GM21526 (cell line): Measurements from ENCODE around the gene KANK2.
"Not testable (repeated sequence)": the region's sequence is repeated elsewhere in the genome, so short reads cannot be mapped to it uniquely, and the experiment has no call there.

ENCODE experiments used
- ATAC-seq: cut with Tn5 transposase; IDR thresholded peaks from one replicate; pipeline ENCODE4 v1.9.1; 2021; ENCODE audit warnings: moderate library complexity; ENCODE audit not compliant: unreplicated experiment, low FRiP score

The KANK2 gene

DNA sequence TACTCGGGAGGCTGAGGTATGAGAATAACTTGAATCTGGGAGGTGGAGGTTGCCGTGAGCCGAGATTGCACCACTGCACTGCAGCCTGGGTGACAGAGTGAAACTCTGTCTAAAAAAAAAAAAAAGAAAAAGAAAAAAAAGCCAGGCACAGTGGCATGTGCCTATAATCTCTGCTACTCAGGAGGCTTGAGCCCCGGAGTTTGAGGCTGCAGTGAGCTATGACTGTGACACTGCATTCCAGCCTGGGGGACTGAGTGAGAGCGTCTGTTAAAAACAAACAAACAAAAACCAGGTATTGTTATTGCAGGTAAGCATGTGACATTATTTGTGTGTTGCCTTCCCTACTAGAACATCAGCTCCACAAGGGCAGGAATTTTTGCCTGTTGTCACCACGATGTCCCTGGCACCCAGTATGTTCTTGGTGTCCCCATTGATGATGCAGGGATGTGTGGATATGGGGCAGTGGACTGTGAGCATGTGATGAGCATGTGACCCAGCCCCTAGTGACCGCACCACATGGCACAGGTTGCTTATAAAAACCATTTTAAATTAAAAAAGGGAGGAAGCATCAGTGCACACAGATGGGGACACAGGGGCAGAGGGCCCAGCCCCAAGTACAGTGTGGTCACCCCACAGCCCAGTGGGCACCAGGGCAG, 1.6 kb upstream of the KANK2 start:
- ATAC-seq, result no peak

DNA sequence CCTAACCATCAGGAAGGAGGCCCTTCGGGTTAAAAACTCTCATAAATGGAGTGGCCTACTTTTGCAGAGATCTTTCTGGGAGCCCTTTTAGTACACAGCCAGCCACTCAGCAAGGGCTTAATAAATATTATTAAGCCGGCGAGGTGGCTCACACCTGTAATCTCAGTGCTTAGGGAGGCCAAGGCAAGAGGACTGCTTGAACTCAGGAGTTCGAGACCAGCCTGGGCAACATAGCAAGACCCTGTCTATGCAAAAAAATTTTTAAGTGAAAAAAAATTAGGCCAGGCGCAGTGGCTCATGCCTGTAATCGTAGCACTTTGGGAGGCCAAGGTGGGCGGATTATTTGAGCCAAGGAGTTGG, 810 bp upstream of the KANK2 start:
- ATAC-seq, result no peak

DNA sequence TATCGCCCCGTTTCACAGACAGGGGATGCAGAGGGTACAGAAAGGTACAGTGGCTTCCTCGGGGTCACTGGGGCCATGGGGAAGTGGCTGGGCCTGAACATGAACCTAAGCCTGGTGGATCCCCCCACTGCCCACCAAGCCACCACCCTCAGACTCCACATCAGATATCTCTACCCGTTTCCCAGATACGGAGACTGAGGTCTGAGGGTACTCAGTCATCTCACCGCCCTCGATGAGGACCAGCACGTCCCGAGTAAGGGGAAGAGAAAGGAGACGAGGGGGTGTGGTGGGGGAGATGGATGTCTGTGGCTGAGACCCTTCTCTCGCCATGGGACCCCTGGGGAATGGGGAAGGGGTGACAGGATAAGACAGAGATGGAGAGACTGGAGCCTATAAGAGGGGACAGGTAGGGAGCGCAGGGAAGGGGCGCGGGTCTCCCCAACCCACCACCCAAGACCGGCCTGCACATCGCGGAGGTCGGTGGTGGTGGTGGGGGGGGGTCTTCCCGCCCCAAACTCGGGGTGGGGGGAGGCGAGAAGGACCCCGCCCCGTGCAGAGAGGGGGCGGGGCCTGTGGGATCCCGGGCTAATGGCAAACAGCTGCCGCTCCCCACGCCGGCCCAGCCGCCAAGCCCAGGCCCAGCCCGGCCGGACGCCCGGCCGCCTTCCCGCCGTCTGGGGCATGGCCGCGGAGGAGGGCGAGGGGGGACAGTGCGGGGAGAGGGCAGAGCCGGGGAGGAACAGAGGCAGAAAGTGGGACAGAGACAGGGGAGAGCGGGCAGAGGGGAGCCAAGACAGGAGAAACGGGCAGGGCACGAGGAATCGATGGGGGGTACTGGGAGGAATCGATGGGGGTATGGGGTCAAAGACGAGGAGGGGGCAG, 698 bp downstream of the KANK2 start:
- no peak for ATAC-seq

DNA sequence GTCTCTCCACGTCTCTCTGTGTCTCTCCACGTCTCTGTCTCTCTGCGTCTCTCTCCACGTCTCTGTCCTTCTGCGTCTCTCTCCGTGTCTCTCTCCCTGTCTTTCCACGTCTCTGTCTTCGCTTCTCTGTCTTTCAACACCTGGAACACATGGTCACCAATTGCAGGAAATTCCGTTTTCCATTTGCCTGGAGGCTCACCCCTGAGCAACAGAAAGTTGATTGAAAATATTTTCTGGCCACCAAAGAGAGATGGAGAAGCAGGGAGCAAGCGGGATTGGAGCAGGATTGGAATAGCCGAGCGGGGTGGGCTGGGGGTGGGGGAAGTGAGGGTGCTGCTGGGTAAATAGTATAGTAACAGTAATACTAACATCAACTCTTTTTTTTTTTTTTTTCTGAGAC, 1.7 kb downstream of the KANK2 start:
- no peak for ATAC-seq

DNA sequence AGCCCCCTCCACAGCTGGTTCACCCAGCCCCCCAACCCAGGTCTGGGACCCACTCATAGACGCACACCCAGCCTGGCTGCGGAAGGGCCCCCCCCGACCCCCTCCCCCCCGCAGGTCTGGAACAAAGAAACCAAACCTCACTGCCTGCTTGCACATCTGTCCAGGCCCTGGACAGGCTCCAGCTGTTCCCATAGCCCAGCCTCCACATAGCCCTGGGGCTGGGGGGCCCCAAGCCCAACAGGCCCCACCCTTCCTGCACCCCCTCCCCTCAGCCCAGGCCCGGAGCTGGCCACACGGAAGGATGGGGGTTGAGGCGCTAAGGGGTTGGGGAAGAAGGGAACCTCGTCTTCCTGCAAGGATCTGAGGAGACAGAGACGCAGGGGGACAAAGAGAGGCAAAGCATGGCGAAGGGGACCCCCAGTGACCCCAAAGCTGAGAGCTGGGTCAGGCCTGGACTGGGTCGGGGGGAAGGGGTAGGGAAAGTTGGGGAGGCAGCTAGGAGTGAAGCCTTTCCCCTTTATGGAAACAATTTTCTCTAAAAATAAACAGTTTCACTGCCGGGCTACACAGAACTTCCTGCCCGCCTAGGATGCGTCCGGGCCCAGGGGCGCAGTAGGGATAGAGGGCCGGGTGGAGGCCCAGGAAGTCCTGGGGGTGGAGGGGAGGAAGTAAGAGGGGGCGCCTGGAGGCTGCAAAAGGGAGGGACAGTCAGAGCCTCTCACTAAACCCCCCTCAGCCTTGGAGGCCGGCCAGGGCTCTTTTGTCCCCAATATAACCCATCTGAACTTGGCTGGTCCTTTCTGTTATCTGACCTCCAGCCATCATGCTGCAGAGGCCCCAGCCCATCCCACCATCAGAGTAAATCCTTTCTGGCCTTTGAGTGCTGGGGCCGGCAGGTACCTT, 2.4 kb downstream of the KANK2 start:
- ATAC-seq, result no peak

DNA sequence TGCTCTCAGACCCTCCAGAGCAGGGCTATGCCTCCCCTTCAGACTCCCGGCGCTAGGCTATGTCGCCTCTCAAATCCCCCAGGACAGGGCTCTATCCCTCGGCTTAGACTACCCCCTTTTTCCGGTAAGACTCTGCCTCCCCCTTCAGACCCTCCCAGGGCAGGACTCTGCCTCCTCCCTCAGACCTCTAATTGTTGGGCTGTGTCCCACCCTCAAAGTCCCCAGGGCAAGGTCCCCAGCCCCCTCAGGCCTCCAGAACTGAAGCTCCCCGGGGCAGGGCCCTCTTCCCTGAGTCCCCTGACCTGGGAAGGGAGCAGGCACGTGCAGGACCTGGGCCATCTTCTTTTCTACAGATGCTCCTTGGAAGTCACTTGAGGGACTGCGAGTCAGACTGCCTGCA, 3.2 kb downstream of the KANK2 start:
- no peak for ATAC-seq

DNA sequence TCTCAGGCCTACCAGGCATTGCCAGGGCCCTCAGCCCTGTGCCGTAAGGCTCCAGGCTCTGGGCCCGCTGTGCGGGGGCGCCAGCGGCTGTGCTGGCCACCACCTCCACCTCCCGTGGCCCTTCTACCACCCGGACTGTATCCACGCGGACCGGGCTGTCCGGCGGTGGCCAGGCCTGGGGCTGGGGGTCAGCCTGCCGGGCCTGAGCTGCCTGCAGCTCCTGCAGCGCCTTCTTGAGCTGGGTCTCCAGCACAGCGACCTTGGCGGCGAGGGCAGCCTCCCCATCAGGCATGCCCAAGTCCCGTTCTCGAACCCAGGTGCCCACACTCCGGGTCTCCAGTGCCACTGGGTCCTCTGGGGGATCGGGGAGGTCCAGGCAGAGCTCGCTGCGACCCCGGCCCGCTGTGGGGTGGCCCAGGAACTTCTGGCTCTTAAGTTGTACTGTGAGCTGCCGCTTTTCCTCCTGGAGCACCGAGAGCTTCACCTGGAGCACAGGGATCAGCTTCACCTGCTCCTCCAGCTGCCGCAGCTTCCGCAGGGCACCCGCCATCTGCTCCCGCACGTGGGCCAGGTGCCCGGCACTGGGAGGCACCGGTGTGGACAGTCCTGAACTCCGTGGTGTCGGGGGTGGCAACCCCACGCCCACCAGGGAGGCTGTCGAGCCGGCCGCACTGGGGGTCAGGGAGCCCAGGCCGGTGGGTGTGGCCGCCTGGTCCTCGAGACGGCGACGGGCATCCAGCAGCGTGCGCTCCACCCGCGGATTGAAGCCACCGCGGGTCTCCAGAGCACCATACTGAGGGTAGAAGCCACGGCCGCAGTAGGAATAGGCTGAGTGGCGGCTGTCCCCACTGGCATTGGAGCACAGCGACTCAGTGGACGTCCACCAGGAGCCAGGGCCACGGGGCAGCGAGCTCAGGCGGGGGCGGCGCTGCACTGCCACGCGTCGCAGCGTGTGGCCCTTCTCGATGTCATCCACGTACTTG, 4.1 kb downstream of the KANK2 start:
- no peak for ATAC-seq

DNA sequence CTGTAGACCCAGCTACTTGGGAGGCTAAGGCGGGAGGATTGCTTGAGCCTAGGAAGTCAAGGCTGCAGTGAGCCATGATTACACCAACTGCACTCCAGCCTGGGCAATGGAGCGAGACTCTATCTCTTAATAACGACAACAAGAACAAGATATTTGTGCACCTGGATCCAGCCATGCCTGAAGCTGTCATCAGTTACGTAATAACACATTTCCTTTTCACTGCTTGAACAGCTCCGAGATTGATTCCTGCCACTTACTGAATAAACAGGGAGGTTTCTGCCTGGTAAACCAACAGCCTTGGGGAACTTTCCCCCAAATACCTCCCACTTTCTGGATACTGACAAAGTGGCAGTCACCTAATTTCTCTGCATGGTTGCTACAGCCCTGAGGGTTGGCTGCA, 5.4 kb downstream of the KANK2 start:
- ATAC-seq, result no peak

DNA sequence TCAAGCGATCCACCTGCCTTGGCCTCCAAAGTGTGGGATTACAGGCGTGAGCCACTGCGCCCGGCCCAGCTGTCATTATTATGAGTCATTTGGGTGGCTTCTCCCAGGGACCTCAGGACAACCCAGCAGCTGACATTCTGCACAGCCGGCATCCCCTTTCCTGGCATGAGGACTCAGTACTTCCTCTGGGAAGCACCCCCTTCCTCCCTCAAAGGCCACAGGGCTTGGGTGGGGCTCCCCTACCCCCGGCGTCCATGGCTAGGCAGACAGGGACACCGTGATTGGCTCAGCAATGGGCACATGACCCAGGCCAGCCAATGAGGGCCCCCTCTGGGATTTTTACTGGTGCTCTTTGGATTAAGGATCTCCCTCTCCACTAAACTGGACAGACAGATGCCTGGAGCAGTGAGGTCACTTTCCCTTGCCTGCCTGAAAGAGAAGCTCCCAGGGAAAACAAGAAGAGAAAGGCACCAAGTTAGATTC, 6.0 kb downstream of the KANK2 start:
- no peak for ATAC-seq

DNA sequence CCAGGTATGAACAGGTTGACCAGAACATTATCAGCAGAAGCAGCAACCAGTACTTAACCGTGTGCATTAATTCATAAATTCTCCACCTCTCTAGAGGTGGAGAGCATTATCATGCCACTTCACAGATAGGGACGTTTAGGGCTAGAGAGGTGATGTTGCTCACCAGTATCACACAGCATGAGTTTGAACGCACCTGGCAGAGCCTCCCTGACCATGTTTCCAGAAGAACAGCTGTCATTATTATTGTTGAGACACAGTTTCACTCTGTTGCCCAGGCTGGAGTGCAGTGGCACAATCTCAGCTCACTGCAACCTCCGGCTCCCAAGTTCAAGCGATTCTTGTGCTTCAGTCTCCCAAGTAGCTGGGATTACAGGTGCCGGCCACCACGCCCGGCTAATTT, 6.8 kb downstream of the KANK2 start:
- ATAC-seq, result no peak

DNA sequence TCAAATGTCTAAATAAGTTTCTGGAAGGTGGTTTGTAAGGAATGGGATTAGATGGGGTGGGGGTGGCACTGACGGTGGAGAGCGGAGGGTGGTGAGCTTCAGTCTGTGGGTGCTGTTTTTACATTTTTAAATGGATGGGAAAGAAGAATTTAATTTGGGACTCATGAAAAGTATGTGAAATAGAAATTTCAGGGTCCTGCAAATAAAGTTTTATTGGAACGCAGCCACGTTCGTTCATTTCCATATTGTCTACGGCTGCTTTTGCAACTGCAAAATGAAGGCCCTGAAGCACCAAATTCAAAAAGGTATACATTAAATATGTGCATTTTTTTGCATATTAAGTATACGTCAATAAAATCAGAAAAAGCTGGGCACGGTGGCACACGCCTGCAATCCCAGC, 9.9 kb downstream of the KANK2 start:
- no peak for ATAC-seq

DNA sequence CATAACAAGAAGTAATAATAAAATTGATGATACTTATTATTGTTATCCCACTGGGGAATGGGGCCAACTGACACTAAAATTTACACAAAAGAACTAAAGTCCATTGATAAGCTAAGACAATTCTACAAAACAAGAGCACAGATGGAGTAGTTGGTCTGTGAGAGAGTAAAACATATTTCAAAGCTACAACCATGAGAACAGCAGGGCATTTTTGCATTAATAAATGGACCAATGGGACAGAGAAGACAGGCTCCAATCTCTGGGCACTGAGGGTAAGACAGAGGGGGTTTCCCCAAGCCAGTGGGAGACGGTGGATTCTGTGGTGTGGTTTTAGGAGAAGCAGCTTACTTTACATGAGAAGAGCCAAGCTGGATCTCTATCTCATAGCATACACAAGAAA, 14.4 kb downstream of the KANK2 start:
- no peak for ATAC-seq

DNA sequence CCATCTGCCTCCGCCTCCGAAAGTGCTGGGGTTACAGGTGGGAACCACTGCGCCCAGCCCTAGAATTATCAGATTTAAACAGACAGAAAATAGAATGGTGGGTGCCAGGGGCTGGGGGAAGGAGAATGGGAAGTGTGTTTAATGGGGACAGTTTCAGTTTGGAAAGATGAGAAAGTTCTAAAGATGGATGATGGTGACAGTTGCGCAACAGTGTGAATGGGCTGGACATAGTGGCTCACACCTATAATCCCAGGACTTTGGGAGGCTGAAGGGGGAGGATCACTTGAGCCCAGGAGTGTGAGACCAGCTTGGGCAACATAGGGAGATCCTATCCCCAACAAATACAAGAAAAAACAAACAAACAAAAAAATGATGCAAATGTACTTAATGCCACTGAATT, 15.9 kb downstream of the KANK2 start:
- no peak for ATAC-seq

DNA sequence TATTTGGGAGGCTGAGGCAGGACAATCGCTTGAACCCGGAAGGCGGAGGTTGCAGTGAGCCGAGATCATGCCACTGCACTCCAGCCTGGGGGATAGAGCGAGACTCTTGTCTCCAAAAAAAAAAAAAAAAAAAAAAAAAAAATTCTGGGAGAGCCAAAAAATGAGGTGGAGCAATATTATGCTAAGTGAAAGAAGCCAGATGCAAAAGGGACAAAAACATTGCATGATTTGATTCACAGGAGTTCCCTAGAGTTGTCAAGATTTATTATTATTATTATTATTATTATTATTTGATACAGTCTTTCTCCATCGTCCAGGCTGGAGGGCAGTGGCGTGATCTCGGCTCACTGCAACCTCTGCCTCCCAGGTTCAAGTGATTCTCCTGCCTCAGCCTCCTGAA, 16.4 kb downstream of the KANK2 start:
- ATAC-seq, result not testable (repeated sequence)

DNA sequence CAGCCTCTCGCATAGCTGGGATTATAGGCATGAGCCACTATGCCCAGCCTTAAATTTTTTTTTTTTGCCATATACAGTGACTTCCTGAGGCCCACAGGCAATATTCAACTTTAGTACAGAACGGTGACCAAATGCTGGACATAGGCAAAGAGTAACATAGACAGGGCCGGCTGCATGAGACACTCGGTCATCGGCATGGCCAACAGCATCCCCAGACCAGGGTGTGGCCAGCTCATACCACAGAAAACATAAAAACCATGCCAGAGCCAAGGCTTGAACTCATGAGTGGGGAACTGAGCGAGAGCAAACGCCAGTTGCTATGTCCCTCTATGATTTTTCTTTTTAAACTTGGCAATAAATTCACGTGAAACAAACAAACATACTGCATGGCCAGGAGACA, 17.0 kb downstream of the KANK2 start:
- ATAC-seq, result no peak

DNA sequence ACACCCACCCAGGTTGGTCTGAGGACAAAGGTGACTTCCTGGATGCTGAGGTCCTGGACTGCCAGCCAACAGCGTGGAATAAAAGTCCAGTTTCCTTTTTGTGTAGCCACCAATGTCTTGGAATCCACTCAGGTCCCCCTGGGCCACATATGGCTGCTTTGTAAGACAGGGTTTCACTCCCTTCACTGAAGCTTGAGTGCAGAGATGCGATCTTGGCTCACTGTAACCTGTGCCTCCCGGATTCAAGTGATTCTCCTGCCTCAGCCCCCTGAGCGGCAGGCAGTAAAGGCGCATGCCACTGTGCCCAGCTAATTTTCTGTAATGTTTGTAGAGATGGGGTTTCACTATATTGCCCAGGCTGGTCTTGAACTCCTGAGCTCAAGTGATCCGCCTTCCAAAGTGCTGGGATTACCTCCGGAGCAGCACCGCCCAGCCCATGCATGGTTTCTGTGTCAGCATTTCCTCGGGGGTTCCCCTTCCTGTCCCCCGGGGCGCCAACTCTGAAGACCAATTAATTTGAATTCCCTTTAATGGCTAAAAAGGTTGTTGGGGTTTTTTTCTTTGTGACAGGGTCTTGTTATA, 17.5 kb downstream of the KANK2 start:
- ATAC-seq, result no peak

DNA sequence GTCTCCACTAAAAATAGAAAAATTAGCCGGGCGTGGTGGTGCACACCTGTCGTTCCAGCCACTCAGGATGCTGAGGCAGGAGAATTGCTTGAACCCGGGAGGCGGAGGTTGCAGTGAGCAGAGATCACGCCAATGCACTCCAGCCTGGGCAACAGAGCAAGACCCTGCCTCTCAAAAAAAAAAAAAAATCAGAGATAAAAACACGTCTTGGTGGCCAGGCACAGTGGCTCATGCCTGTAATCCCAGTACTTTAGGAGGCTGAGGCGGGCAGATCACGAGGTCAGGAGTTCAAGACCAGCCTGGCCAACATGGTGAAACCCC, 18.2 kb downstream of the KANK2 start:
- ATAC-seq, result not testable (repeated sequence)

DNA sequence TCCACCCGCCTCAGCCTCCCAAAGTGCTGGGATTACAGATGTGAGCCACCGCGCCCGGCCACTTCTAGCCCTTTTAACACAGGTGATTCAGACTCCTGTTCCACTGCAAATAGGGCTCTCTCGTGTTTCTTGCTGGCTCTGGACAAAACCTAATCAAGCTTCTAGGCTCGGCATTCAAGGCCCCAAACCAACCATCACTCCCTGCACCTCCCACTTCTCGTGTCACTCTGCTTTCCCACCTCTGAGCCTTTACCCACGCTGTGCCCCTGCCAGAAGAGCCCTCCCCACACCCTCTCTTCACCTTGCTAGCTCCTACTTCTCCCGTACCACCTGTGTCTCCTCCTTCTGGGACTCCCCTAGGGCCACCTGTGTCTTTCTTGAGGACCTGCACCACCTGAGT, 19.8 kb downstream of the KANK2 start:
- no peak for ATAC-seq

DNA sequence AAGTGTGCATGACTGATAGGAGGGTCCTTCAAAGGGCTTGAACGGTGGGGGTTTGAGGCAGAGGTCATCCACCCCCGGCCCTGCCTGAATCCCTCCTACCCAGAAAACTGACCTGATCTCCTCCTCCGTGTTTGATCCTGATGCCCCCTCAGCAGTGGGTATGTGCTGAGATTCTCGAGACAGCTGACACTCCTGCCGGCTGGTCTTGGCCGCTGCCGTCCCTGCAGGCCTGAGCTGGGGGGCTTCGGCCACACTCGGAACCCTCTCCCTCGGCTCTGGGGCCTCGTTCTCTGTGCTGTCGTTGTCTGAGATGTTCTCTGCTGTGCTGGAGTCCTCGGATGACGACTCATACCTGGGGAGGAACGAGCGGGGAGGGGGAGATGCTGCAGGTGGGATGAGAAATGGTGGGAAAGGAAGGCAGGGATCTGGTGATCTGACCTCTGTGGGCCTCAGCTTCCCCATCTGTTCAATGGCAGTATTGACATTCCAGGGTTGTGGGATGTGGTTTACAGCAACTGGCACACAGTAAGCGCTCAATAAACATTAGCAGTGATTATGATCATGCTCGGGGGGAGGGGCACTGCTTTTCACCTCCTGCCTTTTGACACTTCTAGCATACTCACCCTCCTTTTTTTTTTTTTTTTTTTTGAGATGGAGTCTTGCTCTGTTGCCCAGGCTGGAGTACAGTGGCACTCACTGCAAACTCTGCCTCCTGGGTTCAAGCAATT, 20.7 kb downstream of the KANK2 start:
- no peak for ATAC-seq
